Urothelium cell line (cell line): ENCODE measurements around the gene IL6ST.

Experiments used
- DNase-seq: peaks from one replicate; pipeline ENCODE4 v3.0.0; 2011; ENCODE audit warnings: low spot score, mixed read lengths
- FAIRE-seq: peaks from 2 replicates; lab custom pipeline; 2011; peaks lifted over from hg19 to GRCh38; lab: Jason Lieb, UNC

Gene IL6ST

GRCh38 chr5:55900068-55900467 is 94.7 kb downstream of the IL6ST start:
- FAIRE-seq, result no peak
- no peak for DNase-seq

GRCh38 chr5:55899344-55899743 is 95.4 kb downstream of the IL6ST start:
- FAIRE-seq, result no peak

GRCh38 chr5:55897905-55898304 is 96.9 kb downstream of the IL6ST start:
- DNase-seq (peak; percentile 73), FAIRE-seq (no peak)

More at GRCh38 chr5:55899344-55899743, 95.4 kb downstream of the IL6ST start:
- no peak for DNase-seq

- FAIRE-seq (no peak), DNase-seq (no peak)
These were observed 97.4 kb downstream of the IL6ST start for GRCh38 chr5:55897206-55897894.

GRCh38 chr5:55896663-55897062 is 98.1 kb downstream of the IL6ST start:
- FAIRE-seq (no peak), DNase-seq (no peak)

GRCh38 chr5:55896238-55896637 is 98.5 kb downstream of the IL6ST start:
- DNase-seq (no peak), FAIRE-seq (no peak)

- FAIRE-seq (no peak), DNase-seq (no peak)
These were observed 99.4 kb downstream of the IL6ST start for GRCh38 chr5:55895346-55895745.

- DNase-seq, result no peak
- no peak for FAIRE-seq
These were observed 100.6 kb downstream of the IL6ST start for GRCh38 chr5:55894135-55894534.

GRCh38 chr5:55892479-55892878 is 102.3 kb downstream of the IL6ST start:
- no peak for FAIRE-seq

GRCh38 chr5:55888205-55888604 is 106.6 kb downstream of the IL6ST start:
- DNase-seq (no peak), FAIRE-seq (no peak)

More at GRCh38 chr5:55892479-55892878, 102.3 kb downstream of the IL6ST start:
- DNase-seq, result no peak

- FAIRE-seq (no peak), DNase-seq (no peak)
These were observed 109.4 kb downstream of the IL6ST start for GRCh38 chr5:55885359-55885758.
